Smooth muscle cell (in vitro differentiated cells): ENCODE measurements around the gene SLC7A8. TPM values are rescaled to one million over a fixed set of nuclear protein-coding genes. Genes with fewer than 3 reads are reported as not detected.

Experiments used
- DNase-seq: peaks from one replicate; lab custom pipeline; 2025; ENCODE audit not compliant: unreplicated experiment; lab: John Stamatoyannopoulos, UW
- H2AFZ ChIP-seq: fragments of 200-600 bp; sonication (generic); 2 replicates; pipeline ENCODE4 v1.6.0; 2016; ENCODE audit warnings: antibody characterized with exemption, low read depth, mild to moderate bottlenecking
- H3F3A ChIP-seq: fragments of 200-600 bp; sonication (generic); 2 replicates; pipeline ENCODE4 v1.6.0; 2017; ENCODE audit warnings: antibody characterized with exemption, low read depth
- H3K27ac ChIP-seq: fragments of 200-600 bp; sonication (generic); 2 replicates; pipeline ENCODE4 v1.5.1; 2016; ENCODE audit warnings: low read depth, mild to moderate bottlenecking
- H3K27me3 ChIP-seq: fragments of 200-600 bp; sonication (generic); 2 replicates; pipeline ENCODE4 v1.6.1; 2016; ENCODE audit warnings: low read depth, mild to moderate bottlenecking
- H3K36me3 ChIP-seq: fragments of 200-600 bp; sonication (generic); 2 replicates; pipeline ENCODE4 v1.5.1; 2016; ENCODE audit warnings: low read depth
- H3K4me1 ChIP-seq: fragments of 200-600 bp; sonication (generic); 2 replicates; pipeline ENCODE4 v1.5.1; 2016; ENCODE audit warnings: low read depth
- H3K4me2 ChIP-seq: fragments of 200-600 bp; sonication (generic); 2 replicates; pipeline ENCODE4 v1.6.0; 2016; ENCODE audit warnings: mild to moderate bottlenecking
- H3K4me3 ChIP-seq: fragments of 200-600 bp; sonication (generic); 2 replicates; pipeline ENCODE4 v1.5.1; 2016; ENCODE audit warnings: mild to moderate bottlenecking
- H3K79me2 ChIP-seq: fragments of 200-600 bp; sonication (generic); 2 replicates; pipeline ENCODE4 v1.6.0; 2016; ENCODE audit warnings: low read depth, mild to moderate bottlenecking
- H3K9ac ChIP-seq: fragments of 200-600 bp; sonication (generic); 2 replicates; pipeline ENCODE4 v1.6.0; 2016; ENCODE audit warnings: low read depth
- H3K9me3 ChIP-seq: fragments of 200-600 bp; sonication (generic); replicated peaks from 2 replicates; pipeline ENCODE4 v1.5.1; 2016; ENCODE audit warnings: low read depth
- H4K20me1 ChIP-seq: fragments of 200-600 bp; sonication (generic); 2 replicates; pipeline ENCODE4 v1.6.0; 2016; ENCODE audit warnings: low read depth
- WGBS: methylation state at CpG from one replicate; pipeline ENCODE4 v1.1.7; 2016; ENCODE audit warnings: low lambda C conversion rate; 5-methylcytosine and 5-hydroxymethylcytosine counted together
- polyA plus RNA-seq: library from polyadenylated mRNA; unstranded; fragments of >200 nt; fragmentation: Nextera tagmentation; extraction: Ambion mirVana; gene quantifications from 2 replicates; pipeline ENCODE4 v1.2.1, GENCODE V29; 2016
- total RNA-seq: library from RNA; depleted of rRNA; stranded (reverse); fragments of >200 nt; gene quantifications from 2 replicates; pipeline ENCODE4 v1.2.3, GENCODE V29; 2014
- TF ChIP-seq, protein P1 (sequence below): fragments of 200-600 bp; sonication (generic); IDR thresholded peaks from 2 replicates; pipeline ENCODE4 v1.5.1; 2017; ENCODE audit warnings: borderline replicate concordance, mild to moderate bottlenecking, antibody characterized with exemption; ENCODE audit not compliant: insufficient read depth, poor library complexity, severe bottlenecking

SLC7A8 gene
- total and polyA plus RNA-seq, 2 experiments from 2014 or later, result 16.4 to 26.0 TPM

DNA sequence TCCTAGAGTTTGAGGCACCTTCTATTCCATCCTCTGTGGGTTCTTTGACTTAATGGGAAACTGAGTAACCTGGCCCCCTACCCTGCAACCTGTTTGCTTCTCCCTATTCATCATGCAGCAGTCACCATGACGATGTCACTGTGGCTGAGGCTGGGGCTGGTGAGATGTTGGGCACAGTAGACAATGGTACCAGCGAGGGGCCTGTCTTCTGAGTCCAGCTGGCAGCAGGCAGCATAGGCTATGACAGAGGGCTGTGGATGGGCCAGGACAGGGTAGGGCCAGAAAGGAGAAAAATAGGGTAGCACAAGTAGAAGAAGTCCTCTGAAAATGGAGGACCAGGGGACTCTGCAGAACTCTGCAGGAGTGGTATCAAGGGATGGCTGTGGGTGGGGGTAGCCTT lies 80.7 kb downstream of the SLC7A8 start:
- peaks cover 16% of the 10 kb centered on the region for H4K20me1 ChIP-seq
- no peak overlapping the region for H3K4me3 ChIP-seq
- WGBS, result 88% methylated on average over 2 of the region's 2 CpGs
- no peaks in the 10 kb centered on the region for H3K4me1 ChIP-seq
- H3K36me3 ChIP-seq, result peaks cover 5% of the 10 kb centered on the region
- H3F3A ChIP-seq, result no peaks in the 10 kb centered on the region
- no peaks in the 10 kb centered on the region for H3K27me3 ChIP-seq
- H2AFZ ChIP-seq, result no peak overlapping the region
- no peak for DNase-seq
- TF ChIP-seq, protein P1, sequence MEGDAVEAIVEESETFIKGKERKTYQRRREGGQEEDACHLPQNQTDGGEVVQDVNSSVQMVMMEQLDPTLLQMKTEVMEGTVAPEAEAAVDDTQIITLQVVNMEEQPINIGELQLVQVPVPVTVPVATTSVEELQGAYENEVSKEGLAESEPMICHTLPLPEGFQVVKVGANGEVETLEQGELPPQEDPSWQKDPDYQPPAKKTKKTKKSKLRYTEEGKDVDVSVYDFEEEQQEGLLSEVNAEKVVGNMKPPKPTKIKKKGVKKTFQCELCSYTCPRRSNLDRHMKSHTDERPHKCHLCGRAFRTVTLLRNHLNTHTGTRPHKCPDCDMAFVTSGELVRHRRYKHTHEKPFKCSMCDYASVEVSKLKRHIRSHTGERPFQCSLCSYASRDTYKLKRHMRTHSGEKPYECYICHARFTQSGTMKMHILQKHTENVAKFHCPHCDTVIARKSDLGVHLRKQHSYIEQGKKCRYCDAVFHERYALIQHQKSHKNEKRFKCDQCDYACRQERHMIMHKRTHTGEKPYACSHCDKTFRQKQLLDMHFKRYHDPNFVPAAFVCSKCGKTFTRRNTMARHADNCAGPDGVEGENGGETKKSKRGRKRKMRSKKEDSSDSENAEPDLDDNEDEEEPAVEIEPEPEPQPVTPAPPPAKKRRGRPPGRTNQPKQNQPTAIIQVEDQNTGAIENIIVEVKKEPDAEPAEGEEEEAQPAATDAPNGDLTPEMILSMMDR, result no peak
- H3K9ac ChIP-seq, result no peak overlapping the region
- H3K9me3 ChIP-seq, result no peaks in the 10 kb centered on the region
- peaks cover 14% of the 10 kb centered on the region for H3K79me2 ChIP-seq
- no peak overlapping the region for H3K4me2 ChIP-seq
- H3K27ac ChIP-seq, result no peak overlapping the region

DNA sequence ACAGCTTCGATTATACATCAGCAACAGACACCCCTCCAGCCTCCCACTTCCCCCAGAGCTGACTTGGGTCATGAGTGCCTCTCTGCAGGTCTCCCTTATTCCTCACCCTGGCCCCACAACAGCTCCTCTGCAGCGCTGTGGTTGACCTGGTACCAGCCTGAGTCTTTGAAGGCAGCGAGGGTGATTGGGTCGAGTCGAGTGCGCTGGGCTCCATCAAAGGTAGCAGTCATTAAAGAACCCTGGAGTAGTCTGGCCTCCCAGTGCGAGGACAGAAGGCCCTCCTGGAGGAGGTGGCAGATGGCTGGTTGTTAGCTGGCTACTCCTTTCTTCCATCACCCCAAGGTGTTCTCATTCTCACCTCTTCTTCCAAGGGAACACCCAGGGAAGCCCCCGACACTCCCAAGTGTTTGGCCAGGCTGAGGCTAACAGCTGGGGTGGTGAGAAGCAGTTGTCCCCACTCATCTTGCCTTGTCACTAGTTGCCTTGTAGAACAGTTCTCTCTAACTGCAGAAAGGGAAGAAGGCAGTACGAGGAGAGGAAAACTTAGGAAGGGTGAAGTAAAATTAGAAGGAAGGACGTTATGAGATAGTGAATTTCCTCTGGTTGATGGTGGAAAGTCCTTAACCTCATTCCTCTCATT lies 81.4 kb downstream of the SLC7A8 start:
- Histone ChIP-seq H2AFZ (no peak overlapping the region), H3K4me2 (no peak overlapping the region), H3K4me3 (no peak overlapping the region), H4K20me1 (peaks cover 23% of the 10 kb centered on the region), H3K9ac (no peak overlapping the region), H3F3A (no peaks in the 10 kb centered on the region), H3K9me3 (no peaks in the 10 kb centered on the region), H3K27ac (no peak overlapping the region), H3K79me2 (peaks cover 21% of the 10 kb centered on the region), H3K27me3 (no peaks in the 10 kb centered on the region), H3K4me1 (no peaks in the 10 kb centered on the region), H3K36me3 (peaks cover 5% of the 10 kb centered on the region)
- TF ChIP-seq, protein P1, result no peak
- 92% methylated on average over 10 of the region's 10 CpGs for WGBS
- DNase-seq, result no peak

- no peaks in the 10 kb centered on the region for H3K27me3 ChIP-seq
- 90% methylated on average over 6 of the region's 6 CpGs for WGBS
- TF ChIP-seq, protein P1, result no peak
Observed at GRCh38 chr14:23101213-23101970, 82.1 kb downstream of the SLC7A8 start.

More at GRCh38 chr14:23101213-23101970, 82.1 kb downstream of the SLC7A8 start:
- H3K27ac ChIP-seq, result no peak overlapping the region
- H3K9me3 ChIP-seq, result no peaks in the 10 kb centered on the region
- H3K4me3 ChIP-seq, result no peak overlapping the region
- no peak for DNase-seq
- H3K36me3 ChIP-seq, result peaks cover 5% of the 10 kb centered on the region
- no peaks in the 10 kb centered on the region for H3K4me1 ChIP-seq
- H3K79me2 ChIP-seq, result peaks cover 28% of the 10 kb centered on the region
- no peak overlapping the region for H3K4me2 ChIP-seq
- no peak overlapping the region for H2AFZ ChIP-seq
- peaks cover 29% of the 10 kb centered on the region for H4K20me1 ChIP-seq
- no peaks in the 10 kb centered on the region for H3F3A ChIP-seq
- no peak overlapping the region for H3K9ac ChIP-seq
